WTC11 (cell line): ENCODE measurements around the gene FOXO1.

ENCODE experiments used
- CREB1 ChIP-seq: sonication (generic); formaldehyde crosslinking; IDR thresholded peaks from 2 replicates; pipeline ENCODE4 v1.8.0; 2023; ENCODE audit warnings: mild to moderate bottlenecking, missing genetic modification reagents
- NR1H2 ChIP-seq: sonication (generic); formaldehyde crosslinking; IDR thresholded peaks from 2 replicates; pipeline ENCODE4 v1.9.0; 2021; ENCODE audit warnings: mild to moderate bottlenecking, moderate library complexity, missing genetic modification reagents
- TCF7 ChIP-seq: sonication (generic); formaldehyde crosslinking; IDR thresholded peaks from 2 replicates; pipeline ENCODE4 v1.8.0; 2022; ENCODE audit warnings: mild to moderate bottlenecking, low read depth, missing genetic modification reagents, moderate library complexity
- TF ChIP-seq, protein P1 (sequence below): fragments of 200-600 bp; IDR thresholded peaks from 2 replicates; pipeline ENCODE4 v1.8.0; 2022; ENCODE audit warnings: antibody characterized with exemption
- TF ChIP-seq, protein P2 (sequence below): sonication (generic); formaldehyde crosslinking; IDR thresholded peaks from 2 replicates; pipeline ENCODE4 v1.8.0; 2022; ENCODE audit warnings: mild to moderate bottlenecking, missing genetic modification reagents
- TF ChIP-seq, protein P3 (sequence below): sonication (generic); formaldehyde crosslinking; IDR thresholded peaks from 2 replicates; pipeline ENCODE4 v1.8.1; 2022; ENCODE audit warnings: missing genetic modification reagents, borderline replicate concordance
- TF ChIP-seq, protein P4 (sequence below): sonication (generic); formaldehyde crosslinking; conservative IDR thresholded peaks from 2 replicates; pipeline ENCODE4 v1.8.1; 2022; ENCODE audit warnings: mild to moderate bottlenecking, missing genetic modification reagents

DNA sequence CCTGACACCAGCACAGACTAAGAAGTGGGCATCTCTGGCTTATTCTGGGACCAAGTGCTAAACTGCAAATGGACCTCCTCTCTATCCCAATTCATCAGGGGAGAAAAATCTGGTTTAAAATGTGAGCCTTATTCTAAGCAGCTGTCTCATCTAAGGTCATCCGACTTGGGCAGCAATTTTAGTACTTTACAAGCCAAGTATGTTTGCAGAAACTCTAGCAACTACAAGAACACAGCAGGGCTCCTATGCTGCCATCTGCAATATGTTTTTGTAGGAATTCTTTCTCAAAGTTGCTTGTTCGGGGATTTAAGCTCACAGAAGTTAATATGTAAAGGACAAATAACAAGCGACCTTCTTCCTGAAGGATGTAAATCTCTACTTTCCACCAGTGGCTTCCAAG lies 113.1 kb downstream of the FOXO1 start:
- no peak for TF ChIP-seq CREB1
- TF ChIP-seq TCF7 (CRISPR knock-in tag): no peak
- TF ChIP-seq, protein P1, sequence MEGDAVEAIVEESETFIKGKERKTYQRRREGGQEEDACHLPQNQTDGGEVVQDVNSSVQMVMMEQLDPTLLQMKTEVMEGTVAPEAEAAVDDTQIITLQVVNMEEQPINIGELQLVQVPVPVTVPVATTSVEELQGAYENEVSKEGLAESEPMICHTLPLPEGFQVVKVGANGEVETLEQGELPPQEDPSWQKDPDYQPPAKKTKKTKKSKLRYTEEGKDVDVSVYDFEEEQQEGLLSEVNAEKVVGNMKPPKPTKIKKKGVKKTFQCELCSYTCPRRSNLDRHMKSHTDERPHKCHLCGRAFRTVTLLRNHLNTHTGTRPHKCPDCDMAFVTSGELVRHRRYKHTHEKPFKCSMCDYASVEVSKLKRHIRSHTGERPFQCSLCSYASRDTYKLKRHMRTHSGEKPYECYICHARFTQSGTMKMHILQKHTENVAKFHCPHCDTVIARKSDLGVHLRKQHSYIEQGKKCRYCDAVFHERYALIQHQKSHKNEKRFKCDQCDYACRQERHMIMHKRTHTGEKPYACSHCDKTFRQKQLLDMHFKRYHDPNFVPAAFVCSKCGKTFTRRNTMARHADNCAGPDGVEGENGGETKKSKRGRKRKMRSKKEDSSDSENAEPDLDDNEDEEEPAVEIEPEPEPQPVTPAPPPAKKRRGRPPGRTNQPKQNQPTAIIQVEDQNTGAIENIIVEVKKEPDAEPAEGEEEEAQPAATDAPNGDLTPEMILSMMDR: no peak
- TF ChIP-seq, protein P2, sequence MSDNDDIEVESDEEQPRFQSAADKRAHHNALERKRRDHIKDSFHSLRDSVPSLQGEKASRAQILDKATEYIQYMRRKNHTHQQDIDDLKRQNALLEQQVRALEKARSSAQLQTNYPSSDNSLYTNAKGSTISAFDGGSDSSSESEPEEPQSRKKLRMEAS: no peak
- TF ChIP-seq NR1H2 (CRISPR knock-in tag): no peak
- TF ChIP-seq, protein P3, sequence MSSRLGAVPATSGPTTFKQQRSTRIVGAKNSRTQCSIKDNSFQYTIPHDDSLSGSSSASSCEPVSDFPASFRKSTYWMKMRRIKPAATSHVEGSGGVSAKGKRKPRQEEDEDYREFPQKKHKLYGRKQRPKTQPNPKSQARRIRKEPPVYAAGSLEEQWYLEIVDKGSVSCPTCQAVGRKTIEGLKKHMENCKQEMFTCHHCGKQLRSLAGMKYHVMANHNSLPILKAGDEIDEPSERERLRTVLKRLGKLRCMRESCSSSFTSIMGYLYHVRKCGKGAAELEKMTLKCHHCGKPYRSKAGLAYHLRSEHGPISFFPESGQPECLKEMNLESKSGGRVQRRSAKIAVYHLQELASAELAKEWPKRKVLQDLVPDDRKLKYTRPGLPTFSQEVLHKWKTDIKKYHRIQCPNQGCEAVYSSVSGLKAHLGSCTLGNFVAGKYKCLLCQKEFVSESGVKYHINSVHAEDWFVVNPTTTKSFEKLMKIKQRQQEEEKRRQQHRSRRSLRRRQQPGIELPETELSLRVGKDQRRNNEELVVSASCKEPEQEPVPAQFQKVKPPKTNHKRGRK (CRISPR knock-in tag): no peak
- TF ChIP-seq, protein P4, sequence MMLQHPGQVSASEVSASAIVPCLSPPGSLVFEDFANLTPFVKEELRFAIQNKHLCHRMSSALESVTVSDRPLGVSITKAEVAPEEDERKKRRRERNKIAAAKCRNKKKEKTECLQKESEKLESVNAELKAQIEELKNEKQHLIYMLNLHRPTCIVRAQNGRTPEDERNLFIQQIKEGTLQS (CRISPR knock-in tag): no peak
